ENCODE measurements around the gene ITGB8. TPM values are rescaled to one million over a fixed set of nuclear protein-coding genes. Genes with fewer than 3 reads are reported as not detected.

Gene ITGB8
- polyA plus RNA-seq, 1 donor = 5.2 TPM

DNA sequence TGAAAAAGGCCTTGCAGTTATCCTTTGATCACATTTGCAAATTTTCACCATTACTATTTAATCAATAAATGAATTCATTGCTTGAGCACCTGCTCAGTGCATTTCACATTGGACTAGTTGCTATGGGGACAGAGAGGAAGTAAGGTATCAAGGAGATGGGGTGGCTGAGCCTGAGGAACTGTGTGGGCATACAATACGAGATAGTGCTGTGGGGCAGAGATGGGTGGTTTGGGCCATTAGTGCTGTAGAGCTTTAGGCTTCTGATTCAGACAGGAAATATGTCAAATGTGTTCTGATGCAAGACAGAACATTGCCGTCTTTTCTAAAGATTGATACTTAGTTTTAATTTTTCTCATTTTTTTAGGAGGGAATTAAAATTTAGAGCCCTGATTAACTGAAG, 13.2 kb downstream of the ITGB8 start:
- DNase-seq = no peak

DNA sequence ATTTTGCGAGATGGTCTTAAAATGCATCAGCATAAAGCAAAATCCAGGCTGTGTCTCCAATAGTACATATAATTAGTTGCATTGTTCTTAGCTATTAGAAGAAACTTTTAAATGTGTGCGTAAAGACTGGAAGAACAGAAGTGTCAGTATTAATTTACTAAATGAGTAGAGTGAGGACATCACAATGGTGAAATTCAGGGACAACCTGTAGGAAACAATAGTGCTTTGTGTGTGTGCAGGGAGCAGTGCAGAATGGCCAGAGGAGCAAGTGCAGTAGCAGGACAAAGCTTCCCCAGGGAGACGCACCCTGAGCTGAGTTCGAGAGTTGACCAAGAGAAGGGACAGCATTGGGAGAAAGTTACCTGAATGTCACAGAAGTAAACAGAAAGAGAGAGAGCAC, 13.7 kb downstream of the ITGB8 start:
- no peak for DNase-seq

DNA sequence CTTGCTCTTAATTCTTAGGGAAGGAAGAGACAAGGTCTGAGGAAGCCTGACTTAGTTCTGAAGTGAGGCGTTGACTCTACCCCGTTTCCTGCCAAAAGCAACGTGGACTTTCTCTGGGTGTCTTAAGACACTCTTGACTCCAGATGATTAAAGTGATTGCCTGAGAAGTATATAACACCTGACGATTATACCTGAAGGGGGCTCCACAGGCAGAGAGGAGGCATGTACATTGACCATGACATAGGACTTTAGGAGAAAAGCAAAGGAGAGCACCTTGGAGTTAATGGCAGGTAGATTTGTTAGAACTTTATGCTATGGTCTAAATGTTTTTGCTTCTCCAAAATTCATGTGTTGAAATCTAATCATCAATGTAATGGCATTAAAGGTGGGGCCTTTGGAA, 15.9 kb downstream of the ITGB8 start:
- no peak for DNase-seq

DNA sequence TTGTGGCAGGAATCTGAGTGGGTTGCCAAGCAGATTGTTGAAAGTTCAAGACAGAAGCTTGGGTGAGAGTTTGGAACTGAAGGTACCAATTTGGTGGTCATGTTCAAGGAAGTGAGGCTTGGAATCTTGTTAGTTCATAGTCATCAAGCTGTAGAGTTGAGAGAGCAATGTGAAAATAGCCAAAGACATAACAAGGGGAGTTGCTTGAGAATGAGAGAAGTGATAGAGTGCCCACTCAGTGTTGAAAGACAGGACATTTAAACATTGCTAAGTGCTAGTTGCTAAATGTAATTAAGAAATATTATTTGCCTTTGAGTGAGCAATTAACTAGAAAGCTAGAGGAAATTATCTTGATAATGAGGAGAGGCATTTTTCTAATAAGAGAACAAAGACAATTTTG, 17.0 kb downstream of the ITGB8 start:
- DNase-seq = no peak

DNA sequence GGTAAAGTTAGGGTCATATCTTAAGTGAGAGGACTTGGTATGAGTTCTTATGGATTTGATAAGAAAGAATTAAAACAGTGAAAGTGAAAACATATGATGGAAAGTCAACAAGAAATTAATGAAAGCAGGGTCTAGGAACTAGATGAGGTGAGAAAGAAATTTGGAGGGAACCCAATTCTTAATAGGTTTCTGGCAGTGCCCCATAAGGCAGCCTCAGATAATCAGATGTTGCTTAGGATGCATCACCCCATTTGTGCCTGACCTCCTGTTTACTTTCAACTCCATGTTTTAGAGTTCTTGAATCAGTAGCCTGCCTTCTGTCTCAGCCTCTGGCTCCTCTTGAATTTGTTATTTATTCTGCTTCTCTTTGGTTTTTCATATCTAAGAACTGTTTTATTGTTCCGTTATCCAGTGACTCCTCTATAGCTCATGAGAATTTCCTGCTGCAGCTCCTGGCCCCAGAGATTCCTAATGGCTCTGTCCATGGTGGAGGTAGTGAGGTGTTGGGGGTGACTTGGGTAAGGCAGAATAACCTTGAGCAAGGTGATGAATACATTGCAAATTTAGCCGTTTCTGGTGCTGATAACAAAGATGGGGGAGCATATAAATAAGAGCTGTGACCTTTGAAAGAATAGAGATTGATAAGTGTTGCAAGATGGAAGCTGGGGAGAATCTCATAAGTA, 17.6 kb downstream of the ITGB8 start:
- no peak for DNase-seq

DNA sequence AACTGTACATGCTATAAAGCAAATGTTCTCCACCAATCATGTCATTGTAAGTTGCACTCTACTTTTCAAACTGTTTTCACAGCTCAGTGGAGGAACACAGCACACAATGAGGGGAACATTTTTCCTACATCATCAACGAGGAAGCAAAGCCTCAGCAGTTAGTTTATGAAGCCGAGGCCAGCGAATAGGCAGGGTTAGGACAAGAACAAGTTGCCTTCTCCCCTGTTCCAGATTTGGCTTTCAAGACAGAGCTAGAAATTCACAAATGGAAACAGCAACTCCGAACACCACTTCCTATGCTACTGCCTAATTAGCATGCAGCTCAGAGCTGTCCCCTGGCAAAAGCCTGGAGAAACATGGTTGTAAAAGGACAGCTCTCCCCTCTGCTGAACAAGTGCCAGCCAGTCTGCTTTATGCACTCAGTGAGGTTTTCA, 19.8 kb downstream of the ITGB8 start:
- DNase-seq = no peak

DNA sequence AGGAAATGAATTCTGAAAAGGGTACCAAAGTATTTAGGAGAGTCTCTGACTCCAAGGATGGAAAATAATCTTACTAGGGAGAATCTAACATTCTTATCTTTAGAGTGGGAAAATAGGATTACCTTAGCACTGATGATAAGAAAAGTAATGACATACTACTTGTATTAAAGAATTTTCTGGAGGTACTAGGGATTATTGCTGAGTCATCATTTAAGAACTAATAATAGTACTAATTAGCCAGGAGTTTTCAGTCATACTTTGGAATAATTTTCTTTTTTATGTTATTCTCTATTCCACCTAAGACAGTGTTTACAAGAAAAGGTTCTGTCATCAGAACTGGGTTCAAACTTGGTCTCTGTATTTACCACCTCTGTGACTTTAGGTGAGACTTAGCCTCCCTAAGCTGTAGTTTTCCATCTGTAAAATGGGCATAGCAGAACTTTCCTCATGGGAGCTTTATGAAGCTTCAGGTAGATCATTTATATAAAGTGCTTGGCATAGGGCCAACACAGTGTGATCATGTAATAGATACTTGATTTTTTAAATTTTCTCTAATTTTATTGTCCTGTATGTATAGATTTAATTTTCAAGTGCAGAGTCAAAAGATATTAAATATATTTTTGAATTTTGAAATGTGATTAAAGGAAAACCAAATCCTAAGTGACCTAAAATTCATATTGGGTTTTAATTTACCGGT, 20.4 kb downstream of the ITGB8 start:
- DNase-seq = no peak

DNA sequence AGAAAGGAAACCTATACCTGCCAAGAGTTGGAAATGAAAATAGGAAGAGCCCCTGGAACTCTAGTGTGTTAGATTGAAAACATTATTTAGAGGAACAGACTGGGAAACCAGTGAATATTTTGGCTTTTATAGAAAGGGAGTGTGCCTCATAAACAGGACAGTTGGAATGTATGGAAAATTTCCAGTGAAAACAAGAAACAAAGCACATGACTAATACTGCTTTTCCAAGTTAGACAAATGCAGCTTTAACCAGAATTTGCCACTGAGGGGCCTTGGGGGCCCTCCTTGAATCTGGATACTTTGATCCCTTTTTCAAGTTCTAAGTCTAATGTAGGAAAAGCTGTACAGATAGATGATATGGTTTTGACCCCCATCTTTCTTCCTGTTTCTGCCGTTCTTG, 21.2 kb downstream of the ITGB8 start:
- DNase-seq = no peak

DNA sequence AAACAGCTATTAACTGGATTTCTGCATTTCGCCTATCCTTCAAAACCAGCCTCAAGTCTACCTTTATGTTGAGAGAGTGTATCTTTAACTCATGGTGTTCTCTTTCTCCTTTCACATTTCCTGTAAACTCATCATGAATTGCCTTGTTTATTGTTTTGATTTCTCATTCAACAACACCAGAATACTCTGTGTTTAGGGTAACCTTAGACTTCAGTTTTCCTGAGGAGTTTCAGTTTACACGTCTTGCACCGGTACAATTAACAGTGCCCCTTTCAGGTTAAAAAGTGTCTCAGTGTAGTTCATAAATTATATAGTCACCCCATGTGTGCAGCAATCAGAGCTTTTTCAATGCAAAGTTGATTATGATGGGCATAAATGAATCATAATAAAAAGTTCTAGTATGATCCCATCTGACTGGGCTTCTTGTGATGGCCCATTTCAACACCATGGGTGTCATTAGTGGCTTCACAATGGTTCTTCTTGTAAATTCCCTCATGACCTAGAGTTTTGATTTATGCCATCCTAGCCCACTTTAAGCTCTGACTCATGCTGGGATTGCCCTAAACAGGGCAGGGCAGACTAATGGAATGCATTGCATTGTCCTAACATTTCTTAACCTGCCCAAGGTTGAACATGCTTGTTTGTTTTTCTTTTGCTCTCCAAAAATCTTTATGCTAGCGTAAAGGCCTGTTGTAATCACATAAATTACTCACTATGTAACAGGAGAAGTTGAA, 22.0 kb downstream of the ITGB8 start:
- no peak for DNase-seq

DNA sequence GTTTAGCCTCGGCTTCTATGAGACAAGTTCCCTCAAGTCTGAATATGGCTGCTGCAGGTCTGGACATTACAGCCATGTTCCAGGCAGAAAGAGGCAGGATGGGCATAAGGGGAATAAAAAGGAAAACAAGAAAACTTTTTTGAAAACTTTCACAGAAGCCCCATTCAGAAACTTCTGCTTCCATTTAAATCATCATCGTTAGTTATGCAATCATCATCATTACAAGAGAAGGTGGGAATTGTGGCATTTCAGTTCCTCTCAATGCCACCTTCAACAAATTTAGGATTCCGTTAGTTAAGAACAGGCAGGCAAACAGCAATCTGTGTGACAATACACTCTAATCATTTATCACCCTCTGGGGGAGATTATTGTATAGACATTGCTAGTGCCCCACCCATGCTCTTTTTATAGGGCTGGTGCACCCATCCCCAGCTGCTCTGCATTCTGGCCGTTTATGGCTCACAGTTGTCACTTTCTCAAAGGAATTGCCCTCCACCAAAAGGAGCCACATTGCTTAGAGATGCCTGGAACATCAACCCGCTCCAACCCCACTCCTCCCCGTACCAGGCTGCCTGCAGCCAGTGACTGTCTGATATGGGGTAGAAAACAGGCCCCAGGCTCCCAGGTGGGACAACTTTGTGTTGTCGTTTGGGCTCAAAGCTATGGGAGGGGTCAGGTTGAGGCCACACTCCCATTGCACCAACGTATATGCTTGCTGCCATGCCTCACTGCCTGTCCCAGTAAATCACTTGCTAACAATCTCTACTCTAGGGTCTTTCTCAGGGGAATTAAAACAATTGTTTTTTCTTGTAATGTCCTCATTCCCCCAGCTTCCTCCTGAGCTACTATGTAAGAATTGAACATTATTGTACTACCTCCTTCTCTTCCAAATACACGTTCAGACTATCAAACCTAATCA, 24.2 kb downstream of the ITGB8 start:
- no peak for DNase-seq

DNA sequence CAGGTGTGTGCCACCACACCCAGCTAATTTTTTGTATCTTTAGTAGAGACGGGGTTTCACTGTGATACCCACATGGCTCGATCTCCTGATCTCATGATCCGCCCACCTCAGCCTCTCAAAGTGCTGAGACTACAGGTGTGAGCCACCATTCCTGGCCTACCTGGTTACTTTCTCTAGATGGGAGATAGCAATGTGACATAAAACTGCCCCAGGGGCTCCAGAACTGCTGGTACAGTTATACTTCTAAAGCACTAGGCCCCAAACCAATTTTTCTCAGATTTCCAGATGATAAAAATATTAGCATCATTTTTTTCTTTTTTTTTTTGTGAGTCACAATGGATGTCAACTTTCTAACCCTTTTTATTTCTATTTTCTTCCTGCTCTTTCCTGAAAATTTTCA, 27.4 kb downstream of the ITGB8 start:
- no peak for DNase-seq

DNA sequence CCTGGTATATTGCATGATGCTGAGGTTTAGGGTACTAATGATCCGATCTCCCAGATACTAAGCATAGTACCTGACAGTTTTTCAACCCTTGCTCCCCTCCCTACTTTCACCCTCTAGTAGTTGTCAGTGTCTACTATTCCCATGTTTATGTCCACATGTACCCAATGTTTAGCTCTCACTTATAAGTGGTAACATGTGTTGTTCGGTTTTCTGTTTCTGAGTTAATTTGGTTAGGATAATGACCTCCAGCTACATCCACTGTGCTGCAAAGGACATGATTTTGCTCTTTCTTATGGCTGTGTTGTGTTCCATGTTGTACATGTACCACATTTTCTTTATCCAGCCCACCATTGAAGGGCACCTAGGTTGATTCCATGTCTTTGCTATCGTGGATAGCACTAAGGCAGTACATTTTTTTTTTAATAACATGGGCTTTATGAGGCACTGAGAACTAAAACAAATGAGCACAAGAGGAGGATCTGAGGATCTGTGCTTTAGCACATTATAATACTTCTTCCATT, 28.1 kb downstream of the ITGB8 start:
- no peak for DNase-seq

DNA sequence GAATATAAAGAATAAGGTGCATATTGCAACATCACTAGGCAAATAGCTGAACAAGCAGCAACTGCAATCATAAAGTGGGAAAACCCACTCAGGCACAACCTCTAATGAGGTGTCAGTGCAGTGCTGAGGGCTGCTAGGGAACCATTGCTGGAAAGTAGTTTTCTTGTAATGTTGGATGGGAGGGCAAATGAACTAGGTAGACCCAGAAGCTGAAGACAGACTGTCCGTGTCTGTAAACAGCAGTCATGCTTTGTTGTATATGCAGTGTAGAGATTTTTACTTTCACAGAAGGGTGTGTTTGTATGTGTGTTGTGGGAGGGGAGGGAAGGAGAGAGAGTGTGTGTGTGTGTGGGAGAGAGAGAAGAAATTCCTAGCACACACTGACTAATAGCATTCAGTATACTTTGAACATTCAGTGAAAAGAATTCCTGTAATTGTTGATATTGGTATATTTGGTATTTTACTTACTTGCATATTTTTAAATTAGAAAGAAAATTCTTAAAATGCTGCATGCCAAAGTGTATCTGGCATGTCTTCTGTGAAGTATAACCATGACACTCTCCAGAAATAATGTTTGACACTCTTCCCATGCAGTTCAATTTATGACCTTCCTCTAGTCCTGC, 28.8 kb downstream of the ITGB8 start:
- DNase-seq = no peak

DNA sequence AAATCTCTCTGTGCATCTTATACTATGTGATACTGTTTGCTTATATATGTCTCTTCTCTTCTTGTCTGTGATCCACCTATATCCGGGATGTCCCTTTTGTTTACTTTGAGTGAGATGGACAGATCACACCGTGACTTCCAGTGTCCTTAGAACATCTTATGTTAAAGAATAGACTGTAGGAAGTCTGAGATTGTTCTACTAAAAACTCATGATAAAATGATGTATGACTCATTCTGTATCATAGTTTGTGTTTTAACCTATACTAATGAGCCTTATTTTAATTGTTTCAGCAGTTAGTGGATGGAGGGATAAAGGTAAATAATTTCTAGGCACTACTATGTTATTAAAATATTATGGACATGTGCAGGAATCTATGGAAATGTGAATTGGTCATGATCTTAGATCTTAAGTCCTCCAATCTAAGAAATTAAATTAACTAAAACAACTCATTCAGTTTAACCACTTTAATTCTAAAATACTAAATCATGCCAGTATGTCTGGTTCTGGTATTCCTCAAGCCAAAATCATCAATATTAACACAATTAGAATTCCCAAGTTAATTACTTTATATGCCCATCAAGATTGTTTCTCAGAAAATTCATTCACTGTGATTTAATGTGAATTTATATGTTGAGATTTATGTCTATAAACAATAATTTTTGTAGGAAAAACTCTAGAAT, 32.0 kb downstream of the ITGB8 start:
- DNase-seq = no peak

DNA sequence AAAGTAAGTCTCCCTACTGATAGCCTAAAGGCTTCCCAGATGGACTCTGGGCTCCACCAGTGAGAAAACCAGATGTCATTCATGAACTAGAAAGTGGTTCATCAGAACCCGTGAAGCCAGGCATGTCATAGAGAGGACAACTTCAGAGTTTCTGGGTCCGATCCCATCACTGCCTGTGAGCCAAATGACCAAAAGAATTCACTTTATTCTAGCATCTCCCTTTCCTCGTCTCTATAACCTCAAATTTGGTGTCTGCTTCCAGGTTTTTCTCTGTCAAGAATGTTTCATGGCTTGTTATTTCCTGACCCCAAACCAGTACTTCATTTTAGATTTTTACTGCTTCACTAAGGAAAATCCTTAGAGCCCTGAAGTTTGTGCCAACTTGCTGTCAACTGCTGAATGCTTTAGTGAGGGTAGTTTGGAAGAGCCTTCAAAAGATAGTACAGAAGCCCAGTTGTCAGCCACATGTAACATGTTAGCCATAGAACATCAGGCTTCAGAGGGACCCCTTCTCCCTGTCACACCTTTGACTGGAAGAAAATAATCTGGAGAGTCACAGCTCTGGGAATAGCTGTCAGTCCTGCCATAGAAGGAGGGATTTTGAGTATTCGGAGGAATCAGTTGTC, 34.0 kb downstream of the ITGB8 start:
- DNase-seq = no peak

DNA sequence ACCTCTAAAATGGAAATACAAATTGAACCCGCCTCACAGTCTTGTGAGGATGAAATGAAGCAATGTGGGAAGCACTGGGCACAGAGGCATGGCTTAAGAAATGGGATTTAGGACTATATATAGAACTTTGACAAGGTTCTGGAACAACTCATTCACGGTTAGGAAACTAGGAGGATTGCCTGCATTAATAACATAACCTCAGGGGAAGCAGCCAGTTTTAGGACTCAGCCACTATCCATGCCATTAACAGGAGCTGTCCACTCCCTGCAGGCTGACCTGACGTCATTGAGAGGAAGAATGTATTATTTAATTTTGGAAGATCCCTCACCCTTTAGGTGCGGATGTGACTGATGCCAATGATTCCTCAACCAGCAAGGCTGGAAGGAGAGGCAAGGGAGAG, 34.8 kb downstream of the ITGB8 start:
- DNase-seq = no peak

DNA sequence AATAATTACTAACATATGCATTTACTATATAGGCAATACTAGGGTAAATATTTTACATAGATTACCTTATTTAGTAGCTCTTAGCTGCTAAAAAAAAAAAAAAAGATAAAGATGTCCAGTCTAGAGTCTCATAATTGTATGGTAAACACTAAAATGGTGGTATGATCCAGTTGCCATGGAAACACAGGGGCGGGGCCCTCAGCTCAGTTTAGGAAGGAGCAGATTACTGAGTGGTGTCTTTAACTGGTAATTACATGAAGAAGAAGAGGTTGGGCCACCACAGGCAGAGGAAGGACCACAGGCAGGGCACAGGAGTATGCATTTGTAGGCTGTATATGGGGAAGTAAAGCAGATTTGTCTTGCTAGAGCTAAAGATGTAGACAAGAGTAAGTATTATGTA, 43.7 kb downstream of the ITGB8 start:
- no peak for DNase-seq

DNA sequence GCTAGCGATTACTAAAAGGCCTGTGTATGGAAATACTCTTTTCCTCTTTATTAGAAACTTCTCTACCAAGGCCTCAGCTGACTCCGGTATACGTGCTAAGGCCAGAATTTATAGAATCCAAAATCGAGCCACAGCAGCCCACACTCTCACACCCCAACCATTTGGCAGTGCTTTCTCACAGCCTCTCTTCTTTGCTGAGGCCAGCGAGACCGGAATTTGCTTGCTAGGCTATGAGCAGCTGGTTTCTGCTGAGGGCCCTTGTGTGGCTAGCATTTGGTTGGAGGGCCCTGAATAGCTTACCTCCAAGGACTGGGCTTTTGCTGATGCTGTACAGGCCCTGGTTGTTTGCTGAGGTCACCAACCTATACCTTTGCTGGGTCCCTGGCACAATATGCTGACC, 46.1 kb downstream of the ITGB8 start:
- DNase-seq = no peak

DNA sequence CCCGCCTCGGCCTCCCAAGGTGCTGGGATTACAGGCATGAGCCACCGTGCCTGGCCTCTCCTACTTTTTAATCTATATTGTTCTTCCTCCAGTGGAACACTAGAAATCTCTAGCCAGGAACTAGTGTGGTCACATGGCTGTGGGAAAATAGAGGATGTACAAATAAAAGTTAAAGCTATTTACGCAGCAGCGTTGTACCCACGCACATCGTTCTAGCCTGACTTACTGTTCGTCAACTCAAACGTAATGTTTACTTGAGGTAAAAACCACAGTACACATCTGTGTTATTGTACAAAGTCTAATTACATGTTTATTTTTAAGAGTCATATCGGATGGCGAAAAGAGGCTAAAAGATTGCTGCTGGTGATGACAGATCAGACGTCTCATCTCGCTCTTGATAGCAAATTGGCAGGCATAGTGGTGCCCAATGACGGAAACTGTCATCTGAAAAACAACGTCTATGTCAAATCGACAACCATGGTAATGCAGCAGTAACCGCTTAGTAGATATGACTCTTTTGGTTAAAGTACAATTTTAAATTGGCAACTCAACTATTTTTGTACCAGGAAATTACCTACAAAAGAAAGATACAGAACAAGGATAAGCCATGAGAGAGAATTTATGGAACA, 50.8 kb downstream of the ITGB8 start:
- no peak for DNase-seq

DNA sequence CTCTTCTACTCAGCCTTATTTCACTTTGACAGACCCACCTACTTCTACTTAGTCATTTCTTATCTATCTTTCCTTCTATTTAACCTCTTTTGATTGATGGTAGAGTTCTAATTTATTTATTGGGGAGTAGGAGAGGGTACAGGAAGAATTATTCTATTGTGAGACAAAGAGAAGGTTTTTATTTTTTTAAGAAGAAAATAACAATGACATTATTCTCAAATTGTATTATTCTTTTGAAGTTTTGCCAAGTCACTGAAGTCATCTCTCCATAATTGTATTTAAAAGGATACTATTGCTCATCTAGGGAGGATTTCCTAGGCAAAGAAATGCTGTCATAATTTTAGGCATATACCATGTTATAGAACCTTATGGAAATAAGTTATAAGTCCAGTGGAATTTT, 52.7 kb downstream of the ITGB8 start:
- DNase-seq = no peak

Data from hindlimb muscle (tissue), 1 donor.